ENCODE measurements around the gene SEC14L1. TPM values are rescaled to one million over a fixed set of nuclear protein-coding genes. Genes with fewer than 3 reads are reported as not detected.
"Not testable (repeated sequence)": the region's sequence is repeated elsewhere in the genome, so short reads cannot be mapped to it uniquely, and the experiment has no call there.

Gene SEC14L1
- total RNA-seq, 1 donor from 2014 or later = 144 TPM

DNA sequence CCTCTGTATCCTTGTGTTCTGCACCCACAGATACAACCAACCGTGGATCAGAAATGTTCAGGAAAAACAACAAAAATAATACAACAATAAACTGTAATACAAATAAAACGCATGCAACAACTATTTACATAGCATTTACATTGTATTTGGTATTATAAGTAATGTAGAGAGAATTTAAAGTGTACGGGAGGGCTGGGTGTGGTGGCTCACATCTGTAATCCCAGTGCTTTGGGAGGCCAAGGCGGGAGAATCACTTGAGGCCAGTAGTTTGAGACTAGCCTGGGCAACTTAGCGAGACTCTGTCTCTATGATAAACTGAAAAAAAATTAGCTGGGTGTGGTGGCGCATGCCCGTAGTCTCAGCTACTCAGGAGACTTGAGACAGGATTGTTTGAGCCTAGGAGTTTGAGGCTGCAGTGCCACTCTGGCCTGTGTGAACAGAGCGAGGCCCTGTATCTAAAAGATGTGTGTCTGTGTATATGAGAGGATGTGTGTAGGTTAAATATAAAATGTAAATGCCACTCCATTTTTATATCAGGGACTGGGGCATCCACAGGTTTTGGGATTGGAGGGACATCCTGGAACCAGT lies 13.3 kb downstream of the SEC14L1 start:
- H3K4me1 ChIP-seq = peaks cover 50% of the 10 kb centered on the region
- ATAC-seq = no peak
- no peaks in the 10 kb centered on the region for H3K9me3 ChIP-seq
- no peaks in the 10 kb centered on the region for H3K27me3 ChIP-seq
- intact Hi-C loops (cut with DNase I) = no loop called here
- DNase-seq = no peak
- no peak overlapping the region for H3K4me3 ChIP-seq
- peaks cover 14% of the 10 kb centered on the region for H3K36me3 ChIP-seq
- TF ChIP-seq, protein P1, sequence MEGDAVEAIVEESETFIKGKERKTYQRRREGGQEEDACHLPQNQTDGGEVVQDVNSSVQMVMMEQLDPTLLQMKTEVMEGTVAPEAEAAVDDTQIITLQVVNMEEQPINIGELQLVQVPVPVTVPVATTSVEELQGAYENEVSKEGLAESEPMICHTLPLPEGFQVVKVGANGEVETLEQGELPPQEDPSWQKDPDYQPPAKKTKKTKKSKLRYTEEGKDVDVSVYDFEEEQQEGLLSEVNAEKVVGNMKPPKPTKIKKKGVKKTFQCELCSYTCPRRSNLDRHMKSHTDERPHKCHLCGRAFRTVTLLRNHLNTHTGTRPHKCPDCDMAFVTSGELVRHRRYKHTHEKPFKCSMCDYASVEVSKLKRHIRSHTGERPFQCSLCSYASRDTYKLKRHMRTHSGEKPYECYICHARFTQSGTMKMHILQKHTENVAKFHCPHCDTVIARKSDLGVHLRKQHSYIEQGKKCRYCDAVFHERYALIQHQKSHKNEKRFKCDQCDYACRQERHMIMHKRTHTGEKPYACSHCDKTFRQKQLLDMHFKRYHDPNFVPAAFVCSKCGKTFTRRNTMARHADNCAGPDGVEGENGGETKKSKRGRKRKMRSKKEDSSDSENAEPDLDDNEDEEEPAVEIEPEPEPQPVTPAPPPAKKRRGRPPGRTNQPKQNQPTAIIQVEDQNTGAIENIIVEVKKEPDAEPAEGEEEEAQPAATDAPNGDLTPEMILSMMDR (IDR thresholded peaks at IDR 0.05) = no peak
- H3K27ac ChIP-seq = no peak overlapping the region

- Histone ChIP-seq H3K4me1 (peaks cover 53% of the 10 kb centered on the region), H3K36me3 (peaks cover 5% of the 10 kb centered on the region), H3K4me3 (no peak overlapping the region), H3K9me3 (no peaks in the 10 kb centered on the region), H3K27ac (no peak overlapping the region), H3K27me3 (no peaks in the 10 kb centered on the region)
- TF ChIP-seq, protein P1 (IDR thresholded peaks at IDR 0.05) = no peak
- intact Hi-C loops (cut with DNase I) = no loop called here
- ATAC-seq (no peak), DNase-seq (no peak)
Measured at GRCh38 chr17:77155125-77155524, 14.4 kb downstream of the SEC14L1 start.

DNA sequence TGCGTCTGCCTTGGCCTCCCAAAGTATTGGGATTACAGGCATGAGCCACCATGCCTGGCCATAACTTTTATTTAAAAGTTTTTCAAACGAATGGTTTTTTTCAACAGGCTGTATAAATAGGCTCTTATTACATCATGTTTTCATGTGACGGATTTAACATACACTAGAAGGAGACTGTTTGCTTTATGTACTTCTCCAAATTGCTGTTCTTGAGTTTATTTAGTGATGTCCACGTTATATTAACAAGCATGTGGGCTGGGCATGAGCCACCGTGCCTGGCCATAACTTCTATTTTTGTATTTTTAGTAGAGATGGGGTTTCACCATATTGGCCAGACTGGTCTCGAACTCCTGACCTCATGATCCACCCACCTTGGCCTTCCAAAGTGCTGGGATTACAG lies 17.0 kb downstream of the SEC14L1 start:
- peaks cover 40% of the 10 kb centered on the region for H3K4me1 ChIP-seq
- DNase-seq; H3K36me3 ChIP-seq; H3K27ac ChIP-seq; H3K9me3 ChIP-seq; H3K4me3 ChIP-seq; intact Hi-C loops (cut with DNase I); H3K27me3 ChIP-seq: not testable (repeated sequence)
- peak; percentile 43 for ATAC-seq

DNA sequence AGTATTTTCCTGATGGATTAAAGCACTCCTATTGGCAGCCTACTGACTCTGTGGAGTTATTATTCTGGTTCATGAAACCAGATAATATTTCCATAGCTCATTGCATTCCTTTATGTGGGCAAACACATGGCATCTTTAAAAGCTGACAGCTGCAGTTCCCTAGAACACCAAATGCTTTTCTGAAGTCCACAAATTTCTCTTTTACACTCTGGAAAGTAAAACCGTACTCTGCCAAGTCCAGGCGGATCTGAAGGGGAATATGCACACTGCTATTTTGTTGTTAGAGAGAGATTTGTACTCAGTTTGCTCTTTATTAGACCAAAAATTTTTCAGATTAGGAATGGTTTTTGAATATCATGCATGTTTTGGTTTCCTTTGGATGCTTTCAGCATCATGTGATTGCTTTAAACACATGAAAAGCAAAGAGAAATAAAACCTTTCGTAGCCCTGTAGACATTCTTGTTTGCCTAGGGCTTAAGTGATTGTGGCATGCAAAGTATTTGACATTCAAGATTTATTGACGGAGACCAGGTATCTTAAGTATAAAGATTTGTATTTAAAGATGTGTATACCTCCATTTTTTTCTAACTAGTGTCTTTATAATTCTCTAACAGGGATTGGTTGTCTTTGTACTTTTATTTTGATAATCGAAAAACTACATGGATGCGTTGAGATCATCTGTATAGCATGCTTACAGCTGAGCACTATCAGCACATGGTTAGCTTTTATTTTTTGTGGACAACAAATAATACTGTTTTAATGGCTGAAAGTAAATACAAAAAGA lies 19.5 kb downstream of the SEC14L1 start:
- no peak for DNase-seq
- Histone ChIP-seq H3K27me3 (no peaks in the 10 kb centered on the region), H3K4me1 (peaks cover 45% of the 10 kb centered on the region), H3K27ac (peak overlapping the region; percentile 39), H3K36me3 (no peaks in the 10 kb centered on the region), H3K4me3 (no peak overlapping the region), H3K9me3 (no peaks in the 10 kb centered on the region)
- no peak for ATAC-seq
- TF ChIP-seq, protein P1 (IDR thresholded peaks at IDR 0.05) = no peak
- intact Hi-C loops (cut with DNase I) = no loop called here

GRCh38 chr17:77160875-77161530 lies 20.2 kb downstream of the SEC14L1 start:
- TF ChIP-seq, protein P1 (IDR thresholded peaks at IDR 0.05) = no peak
- ATAC-seq (no peak), DNase-seq (no peak)
- no peak overlapping the region for H3K4me3 ChIP-seq
- H3K27ac ChIP-seq = peak overlapping the region; percentile 39
- H3K36me3 ChIP-seq = no peaks in the 10 kb centered on the region
- no peaks in the 10 kb centered on the region for H3K9me3 ChIP-seq
- peaks cover 52% of the 10 kb centered on the region for H3K4me1 ChIP-seq
- no peaks in the 10 kb centered on the region for H3K27me3 ChIP-seq
- intact Hi-C loops (cut with DNase I) = no loop called here

- peaks cover 55% of the 10 kb centered on the region for H3K4me1 ChIP-seq
- H3K9me3 ChIP-seq = no peaks in the 10 kb centered on the region
- H3K27ac ChIP-seq = no peak overlapping the region
- ATAC-seq = no peak
- H3K36me3 ChIP-seq = no peaks in the 10 kb centered on the region
- intact Hi-C loops (cut with DNase I) = no loop called here
- TF ChIP-seq, protein P1 (IDR thresholded peaks at IDR 0.05) = no peak
- H3K4me3 ChIP-seq = no peak overlapping the region
- no peaks in the 10 kb centered on the region for H3K27me3 ChIP-seq
- no peak for DNase-seq
Measured at GRCh38 chr17:77161953-77162352, 21.2 kb downstream of the SEC14L1 start.

Data from upper lobe of right lung (tissue), 1 donor.